HEK293 (cell line): ENCODE results near the gene FNDC8.

Source experiments
- ZNF133 ChIP-seq: fragments of 450-650 bp; formaldehyde crosslinking; IDR thresholded peaks from 2 replicates; pipeline ENCODE4 v1.5.1; 2016; ENCODE audit warnings: missing biosample characterization, missing genetic modification characterization
- ZNF626 ChIP-seq: fragments of 450-650 bp; sonication (Bioruptor Pico); formaldehyde crosslinking; IDR thresholded peaks from 2 replicates; pipeline ENCODE4 v1.5.1; 2018; ENCODE audit warnings: missing biosample characterization, missing genetic modification characterization, inconsistent platforms

GRCh38 chr17:35148144-35148543, 26.7 kb downstream of the FNDC8 start:
- TF ChIP-seq ZNF133 (no peak), ZNF626 (tag by site-specific recombination) (no peak)
